Umbilical cord (tissue), 2 donors: ENCODE data around the gene IGSF21. TPM values are rescaled to one million over a fixed set of nuclear protein-coding genes. Genes with fewer than 3 reads are reported as not detected.
A peak's percentile ranks its signal among the peaks of the same experiment; 100 is the strongest.

ENCODE experiments used
- DNase-seq: peaks from one replicate; pipeline ENCODE4 v3.0.0-alpha.2; 2015; ENCODE audit warnings: low spot score
- total RNA-seq: library from RNA; depleted of rRNA; stranded (reverse); fragments of >200 nt; gene quantifications from one replicate; pipeline ENCODE4 v1.2.3, GENCODE V29; 2014; ENCODE audit warnings: low replicate concordance; ENCODE audit not compliant: insufficient read depth

Gene IGSF21
- total RNA-seq, 1 donor from 2014 or later: 6.0 TPM

DNA sequence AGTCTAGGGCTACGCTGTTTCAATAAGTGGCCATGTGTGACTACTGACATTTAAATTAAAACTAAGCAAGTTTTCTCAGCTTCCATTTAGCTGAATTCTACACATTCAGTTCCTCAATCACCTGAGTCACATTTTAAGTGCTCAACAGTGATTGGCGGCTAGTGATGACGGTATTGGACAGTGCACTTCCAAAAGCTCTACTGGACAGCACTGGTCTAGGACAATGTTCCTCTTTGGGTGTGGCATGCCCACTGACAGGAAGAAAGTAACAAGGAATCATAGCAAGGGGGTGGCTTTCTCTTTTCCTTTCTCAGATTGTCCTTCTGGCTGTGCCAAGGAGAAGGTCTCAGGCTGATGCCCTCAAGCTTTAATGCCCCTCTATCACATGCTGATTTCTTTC, 11.7 kb downstream of the IGSF21 start:
- no peak for DNase-seq

DNA sequence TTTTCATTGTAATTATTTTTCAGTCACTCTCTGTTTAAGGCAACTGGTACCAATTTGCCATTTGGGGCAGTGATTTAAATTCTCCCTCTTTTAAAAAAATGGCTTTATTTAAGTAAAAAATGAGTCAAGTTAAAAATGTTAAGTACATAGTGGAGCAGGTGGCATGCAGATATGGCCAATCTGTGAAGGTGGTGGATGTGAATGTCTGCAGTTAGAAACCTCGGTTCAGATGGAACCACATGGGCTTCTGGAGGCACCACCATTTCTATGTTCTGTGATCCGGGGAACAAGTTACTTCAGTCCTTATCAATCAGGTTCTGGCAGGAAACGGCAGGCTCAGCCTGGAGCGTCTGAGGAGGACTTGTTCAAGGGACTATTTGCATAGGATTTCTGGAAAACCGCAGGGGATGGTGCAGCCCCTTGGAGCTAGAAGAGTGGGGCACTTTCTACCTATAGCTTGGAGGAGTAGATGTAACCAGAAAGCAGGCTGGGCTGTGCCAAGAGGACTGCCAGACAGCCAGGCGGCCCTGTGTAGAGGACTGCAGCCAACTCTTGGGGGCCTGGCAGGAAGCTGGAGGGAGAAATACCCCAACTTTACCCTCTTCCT, 12.3 kb downstream of the IGSF21 start:
- no peak for DNase-seq

DNA sequence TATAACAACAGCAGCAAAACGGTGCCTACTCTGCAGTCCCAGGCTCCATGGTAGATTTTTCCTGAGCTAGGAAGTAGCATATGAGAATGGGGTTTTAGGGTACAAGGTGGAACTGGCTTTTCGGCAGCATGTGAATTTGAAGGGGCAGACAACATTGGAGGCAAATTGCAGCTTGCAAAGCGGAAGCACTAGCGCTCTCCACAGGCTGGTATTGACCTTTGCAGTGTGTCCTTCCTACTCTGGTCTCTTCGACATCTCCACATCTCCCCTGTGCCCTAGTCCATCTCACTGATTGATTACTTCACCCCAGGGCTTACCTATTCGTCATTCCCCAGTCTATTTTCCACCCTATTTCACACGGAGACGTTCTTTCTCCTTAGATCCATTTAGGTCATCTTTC, 13.0 kb downstream of the IGSF21 start:
- DNase-seq: no peak

DNA sequence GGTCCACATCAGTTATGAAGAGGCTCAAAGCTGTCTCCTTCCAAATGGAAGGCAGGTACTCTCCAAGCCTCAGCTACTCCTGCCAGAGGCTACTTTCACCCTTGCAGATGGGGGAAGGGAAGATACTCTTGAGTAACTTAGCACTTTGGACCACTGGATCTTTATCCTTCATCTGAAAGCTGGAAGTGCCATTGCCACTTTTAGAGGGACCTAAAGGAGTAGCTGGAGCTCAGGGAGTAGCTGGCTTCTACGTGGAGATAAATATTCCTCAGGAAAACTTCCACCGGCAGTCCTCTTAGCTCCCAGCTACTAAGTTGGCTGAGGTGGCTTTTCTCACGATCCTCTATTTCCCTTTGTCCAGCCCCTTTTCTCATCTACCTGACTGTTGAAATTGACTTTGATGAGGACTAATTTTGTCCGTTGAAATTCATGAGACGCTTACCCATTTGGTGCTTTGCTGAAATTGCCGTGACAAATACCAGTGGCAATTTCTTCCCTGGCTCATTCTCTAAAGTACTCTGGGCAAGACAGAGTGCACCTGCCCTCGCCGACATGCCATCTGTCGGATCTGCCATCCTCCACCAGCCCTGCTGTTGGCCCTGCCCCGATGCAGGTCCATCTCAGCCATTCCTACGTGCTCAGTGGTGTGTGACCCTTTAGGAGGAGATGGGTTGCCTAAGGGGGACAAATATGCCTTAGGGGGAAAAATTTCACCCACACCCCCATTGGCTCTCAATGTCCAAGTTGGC, 13.6 kb downstream of the IGSF21 start:
- no peak for DNase-seq

DNA sequence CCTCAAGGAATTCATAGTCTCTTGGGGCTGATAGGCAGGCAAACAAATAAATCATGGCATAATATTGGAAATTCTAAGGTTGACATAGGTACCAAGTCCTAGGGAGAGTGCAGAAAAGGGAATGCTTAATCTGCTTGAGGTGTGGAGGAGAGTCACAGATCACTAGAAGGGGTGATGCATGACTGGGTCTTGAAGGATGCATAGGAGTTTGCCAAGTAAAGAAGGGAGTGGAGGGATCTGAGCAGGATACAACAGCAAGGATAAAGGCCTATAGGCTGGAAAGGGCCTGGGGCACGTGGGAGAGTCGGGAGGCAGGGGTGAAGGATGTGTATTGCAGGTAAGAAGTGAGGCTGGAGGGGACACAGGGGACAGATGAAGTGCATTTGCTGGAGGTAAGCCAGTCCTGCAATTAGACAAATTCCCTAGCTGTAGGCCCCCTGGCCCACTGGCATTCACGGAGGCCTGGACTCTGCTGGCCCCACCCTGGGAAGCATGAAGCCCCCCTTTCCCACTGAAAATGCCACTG, 15.9 kb downstream of the IGSF21 start:
- no peak for DNase-seq

DNA sequence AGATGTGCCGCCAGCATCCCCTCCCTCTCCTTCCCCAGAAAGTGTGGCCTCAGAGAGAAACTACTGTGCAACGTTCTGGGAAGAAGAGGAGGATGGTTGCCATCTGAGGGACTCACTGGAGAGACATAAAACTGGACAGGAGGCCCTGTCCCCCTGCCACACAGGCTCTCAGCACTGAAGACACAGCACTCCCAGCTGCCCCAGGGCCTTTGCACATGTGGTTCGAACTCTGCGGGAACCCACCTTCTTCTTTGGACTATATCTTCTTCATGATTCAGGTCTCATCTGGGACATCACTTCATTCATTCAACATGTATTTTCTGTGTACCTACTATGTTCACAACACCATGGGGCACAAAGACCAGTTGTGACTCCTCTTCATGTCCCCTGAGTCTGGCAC, 17.4 kb downstream of the IGSF21 start:
- DNase-seq: no peak

DNA sequence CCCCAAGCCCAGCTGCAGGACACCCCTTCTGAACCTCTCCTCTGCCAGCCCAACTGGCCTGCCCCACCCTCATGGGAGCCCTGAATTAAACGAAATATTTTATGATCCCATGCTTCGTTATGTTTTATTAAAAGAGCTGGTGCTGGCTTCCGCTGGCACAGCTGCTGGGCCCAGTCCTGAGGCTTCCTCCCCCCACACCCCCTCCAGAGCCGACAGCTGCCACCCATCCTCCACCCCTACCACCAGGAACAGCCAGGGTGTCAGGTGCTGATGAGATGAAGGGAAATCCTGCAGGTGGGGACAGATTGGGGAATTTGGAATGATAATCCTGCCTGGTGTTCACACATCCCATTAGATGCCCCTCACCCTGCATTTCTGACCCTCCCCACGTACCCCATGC, 19.0 kb downstream of the IGSF21 start:
- DNase-seq: no peak

DNA sequence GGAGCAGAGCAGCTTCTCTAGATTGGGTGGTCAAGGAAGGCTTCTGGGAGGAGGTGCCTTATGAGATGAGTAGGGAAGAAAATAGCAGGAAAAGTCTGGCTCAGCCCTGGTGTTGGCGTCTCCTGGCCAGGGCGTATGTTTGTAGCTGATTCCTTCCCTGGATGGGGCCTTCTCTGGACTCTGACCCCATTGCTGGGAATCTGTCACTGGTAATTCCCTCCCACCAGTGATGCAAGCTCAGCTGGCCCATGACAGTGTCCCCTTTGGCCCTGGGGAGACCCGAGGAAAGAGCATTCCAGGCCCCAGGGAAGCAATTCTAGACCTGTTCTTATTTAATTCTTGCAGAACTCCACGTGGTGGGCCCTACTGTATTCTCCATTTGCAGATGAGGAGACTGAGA, 20.7 kb downstream of the IGSF21 start:
- DNase-seq: no peak

DNA sequence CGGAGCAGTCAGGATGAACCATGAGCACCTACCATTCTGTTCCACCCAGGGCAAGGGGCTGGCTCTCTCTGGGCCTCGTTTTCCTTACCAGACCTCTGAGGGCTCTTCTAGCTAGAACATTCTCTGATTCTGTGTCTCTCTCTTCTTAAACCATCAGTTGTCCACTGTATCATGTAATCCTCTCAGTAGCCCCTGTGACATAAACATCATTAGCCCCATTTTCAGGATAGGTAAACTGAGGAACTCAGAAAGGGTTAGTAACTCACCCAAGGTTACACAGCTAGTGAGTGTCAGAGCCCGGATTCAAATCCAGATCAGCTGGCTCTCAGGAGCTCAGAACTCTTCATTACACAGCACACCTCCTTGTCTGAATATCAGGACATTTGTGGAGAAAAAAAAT, 22.8 kb downstream of the IGSF21 start:
- DNase-seq: no peak

DNA sequence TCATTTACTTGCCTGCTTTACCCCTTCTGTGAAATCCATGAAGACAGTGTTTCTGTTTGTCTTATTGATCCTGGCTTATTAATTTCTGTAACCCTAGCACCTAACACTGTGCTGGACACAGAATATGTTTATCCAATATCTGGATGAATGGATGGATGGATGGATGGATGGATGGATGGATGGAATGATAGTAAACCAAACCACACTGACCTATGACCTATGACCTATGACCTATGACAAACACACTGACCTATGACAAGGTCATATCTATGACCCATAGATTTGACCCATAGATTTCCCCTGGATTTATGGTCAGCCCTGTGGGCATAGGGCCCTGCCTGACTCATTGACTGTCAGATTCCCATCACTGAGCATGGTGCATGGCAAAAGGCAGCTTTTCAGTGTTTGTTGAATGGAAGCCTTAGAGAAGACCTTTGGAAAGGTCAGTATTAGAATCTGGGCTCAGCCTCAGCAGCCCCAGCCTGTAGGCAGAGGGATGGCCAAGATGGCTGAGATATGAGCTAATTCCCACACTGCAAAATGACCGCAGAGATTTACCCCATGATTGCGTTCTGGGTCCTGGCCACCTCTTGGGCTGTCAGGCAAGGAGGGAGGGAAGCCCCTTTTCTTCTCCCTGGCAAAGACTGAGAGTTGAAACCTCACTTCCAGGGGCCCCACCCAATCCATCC, 24.6 kb downstream of the IGSF21 start:
- DNase-seq: no peak

DNA sequence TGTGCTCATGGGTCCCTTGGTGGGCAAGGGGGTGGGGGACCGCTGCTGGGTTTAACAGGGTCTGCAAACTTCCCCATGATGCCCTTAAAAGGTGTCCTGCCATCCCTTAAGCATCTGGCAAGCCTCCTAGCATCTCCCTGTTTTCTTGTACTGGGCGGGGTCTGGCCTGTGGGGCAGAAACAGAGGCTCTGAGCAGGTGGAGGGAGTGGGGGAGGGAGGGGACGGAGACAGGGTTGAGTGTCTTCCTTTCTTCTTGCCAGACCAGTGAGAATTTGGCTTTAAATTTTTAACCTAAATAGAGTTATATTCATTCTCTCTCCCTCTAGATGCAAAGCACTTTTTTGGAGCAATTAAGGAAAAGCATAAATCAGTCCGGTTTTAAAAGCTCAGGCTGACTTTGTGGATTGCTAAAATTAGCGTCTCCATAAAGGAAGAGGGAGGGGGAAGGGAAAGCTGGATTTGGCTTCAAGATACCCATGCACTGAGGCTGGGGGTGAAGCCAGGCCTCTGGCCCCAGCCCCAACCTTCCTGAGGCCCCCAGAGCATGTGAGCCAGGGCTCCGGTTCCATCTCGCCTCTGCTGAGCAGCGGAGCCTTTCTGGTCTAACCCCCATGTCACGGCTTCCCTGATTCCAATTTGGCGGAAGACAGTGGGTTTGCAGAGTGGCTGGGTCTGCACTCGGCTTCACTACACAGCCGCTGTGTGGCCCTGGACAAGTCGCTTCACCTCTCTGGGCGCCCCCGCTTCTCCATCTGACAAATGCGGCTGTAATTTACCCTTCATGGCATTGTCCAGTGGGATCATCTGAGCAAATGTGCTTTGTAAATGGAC, 25.3 kb downstream of the IGSF21 start:
- DNase-seq: peak; percentile 56

DNA sequence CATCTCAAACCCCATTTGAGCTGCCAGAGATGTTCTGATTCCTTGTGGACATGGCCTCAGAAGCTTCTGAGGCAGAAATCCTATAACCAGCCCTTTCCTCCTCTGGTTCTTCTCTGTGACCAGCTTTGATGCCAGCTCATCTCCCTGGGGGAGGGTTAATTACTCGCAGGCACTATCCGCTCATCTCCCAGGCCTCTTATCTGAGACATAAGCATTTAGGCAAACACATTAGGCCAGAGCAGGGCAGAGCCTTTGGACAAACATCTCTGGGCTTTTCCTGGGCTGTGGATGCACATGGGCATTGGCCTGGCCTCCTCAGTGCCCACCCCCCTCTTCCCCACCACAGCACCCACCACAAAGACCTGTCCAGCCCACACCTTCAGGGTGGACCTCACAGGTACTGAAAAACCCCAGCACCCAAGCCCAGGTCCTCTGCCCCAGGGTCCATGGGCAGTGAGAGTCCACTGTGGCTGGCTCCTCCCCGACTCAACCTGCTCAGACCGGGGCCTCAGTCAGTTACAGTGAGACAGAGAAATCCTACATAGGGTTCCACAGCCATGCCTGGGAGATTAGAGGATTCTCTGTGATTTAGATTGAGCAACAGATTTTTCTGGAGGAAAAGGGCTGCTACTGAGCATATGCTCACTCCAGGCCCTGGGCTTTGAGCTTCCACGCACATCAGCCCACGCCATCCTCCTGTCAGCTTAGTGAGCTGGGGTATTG, 26.9 kb downstream of the IGSF21 start:
- peak; percentile 90 for DNase-seq

DNA sequence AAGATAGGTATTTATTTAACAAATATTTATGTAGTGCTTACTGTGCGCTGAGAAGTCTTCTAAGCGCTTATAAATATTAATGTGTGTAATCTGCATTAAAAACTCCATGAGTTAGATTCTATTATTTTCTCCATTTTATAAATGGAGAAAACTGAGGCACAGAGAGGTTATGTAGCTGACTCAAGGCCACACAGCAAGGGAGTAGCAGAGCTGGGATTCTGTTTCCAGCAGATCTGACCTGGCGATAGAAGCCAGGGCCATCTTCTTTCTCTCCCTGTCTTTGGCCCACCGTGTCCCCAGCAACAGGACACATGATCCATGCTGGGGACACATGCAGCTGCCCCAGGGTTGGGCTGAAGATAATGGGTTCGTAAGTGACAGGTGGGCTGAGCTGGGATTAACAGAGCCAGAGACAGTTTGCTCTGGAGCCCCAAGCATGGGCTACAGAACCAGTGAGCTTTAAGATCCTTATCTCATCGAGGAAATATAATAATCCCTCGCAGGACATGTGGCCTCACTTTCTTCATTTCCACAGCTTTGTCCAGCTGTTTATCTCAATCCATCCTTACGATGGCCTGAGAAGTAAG, 30.3 kb downstream of the IGSF21 start:
- no peak for DNase-seq

DNA sequence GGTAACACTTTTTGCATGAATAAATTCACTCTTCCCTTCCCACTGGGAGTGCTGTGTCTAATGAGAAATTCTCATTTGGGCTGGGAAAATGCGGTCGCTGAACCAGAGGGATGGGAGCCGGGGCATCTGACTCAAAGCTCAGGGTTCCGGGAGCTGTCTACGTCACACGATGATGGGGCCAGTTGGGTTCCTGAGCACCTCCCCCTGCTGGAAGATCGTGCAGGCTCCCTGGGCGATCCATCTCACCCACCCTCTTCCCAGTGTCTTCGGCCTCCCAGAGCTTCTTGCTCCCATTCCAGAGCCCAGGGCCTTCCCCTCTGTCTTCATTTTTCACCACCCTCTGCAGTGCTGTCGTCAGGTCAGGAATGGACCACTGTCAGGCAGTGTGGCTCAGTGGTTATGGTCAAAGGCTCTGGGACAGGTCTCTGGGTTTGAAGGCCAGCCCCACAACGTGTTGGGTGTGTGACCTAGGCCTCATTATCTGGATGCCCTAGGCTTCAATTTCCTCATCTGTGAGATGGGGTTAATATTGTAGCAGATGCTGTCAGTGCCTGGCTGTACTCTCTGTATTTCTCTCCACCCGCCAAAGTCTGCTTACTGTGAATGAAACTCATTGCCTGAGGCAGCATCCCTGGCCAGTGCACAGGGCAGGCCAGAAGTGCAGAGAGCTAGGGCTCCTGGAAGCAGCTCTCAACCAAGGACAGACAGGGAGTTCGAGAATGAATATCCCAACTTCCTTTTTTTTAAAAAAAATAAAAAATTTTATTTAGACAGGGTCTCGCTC, 31.8 kb downstream of the IGSF21 start:
- DNase-seq: no peak

DNA sequence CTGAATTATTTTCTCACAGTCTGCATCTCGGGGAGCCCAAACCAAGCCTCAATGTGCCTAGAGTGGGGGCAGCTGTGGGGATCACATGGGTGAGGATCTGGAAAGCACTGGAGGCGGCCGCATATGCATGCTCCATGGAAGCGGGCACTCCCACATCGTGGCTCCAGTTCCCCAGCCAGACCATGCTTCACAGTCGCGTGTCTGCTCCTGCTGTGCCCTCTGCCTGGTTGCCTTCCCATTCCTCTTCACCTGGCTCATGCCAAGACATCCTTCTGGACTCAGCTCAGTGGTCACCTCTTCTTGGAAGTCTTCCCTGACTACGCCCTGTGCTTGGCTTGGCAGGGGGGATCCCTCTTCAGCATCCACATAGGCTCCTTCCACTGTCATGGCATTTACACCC, 32.8 kb downstream of the IGSF21 start:
- DNase-seq: no peak

DNA sequence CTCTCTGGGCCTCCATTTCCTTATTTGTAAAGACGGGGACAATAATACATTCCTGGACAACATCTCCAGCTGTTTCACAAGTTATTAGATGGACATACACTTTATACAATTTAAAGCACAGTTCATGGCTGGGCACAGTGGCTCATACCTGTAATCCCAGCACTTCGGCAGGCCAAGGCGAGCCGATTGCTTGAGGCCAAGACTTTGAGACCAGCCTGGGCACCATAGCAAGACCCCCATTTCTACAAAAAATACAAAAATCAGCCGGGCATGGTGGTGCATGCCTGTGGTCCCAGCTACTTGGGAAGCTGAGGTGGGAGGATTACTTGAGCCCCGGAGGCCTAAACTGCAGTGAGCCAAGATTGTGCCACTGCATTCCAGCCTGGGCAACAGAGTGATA, 34.1 kb downstream of the IGSF21 start:
- DNase-seq: no peak

DNA sequence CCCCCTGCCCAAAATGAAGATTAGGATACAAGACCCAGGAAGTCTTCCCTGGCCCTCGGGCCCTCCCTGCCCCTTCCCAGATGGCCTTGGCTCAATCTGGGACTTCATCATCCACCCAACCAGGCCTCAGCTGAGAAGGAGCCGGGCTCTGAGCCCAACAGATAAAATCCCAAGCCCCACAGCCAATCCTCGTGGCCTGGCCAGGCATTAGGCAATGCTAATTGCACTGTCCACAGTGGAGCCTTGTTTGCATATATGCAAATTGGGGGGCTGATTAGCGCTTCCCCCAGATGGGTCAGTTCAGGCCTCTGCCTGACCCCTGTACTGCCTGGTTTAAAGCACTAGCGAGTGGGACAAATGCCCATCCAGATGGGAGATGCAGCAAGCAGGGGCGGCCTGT, 34.9 kb downstream of the IGSF21 start:
- peak; percentile 39 for DNase-seq

DNA sequence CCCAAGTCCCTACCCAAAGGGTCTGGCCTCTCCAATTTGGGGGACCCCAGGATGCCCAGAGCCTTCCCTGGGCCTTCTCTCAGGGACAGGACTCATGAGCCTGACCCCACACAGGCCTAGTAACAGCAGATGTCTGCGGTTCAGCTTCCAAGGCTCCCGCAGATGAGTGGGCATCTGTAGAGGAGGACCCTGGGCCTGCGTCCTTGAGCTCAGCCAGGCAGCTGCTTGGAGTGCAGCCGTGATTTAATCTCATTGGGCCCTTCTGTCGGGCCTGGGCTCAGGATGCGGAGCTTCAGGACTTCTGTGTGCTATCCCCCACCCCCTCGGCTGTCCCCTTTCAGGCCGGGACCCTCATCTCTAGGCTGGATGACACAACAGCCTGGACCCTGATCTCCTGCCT, 35.4 kb downstream of the IGSF21 start:
- DNase-seq: no peak

DNA sequence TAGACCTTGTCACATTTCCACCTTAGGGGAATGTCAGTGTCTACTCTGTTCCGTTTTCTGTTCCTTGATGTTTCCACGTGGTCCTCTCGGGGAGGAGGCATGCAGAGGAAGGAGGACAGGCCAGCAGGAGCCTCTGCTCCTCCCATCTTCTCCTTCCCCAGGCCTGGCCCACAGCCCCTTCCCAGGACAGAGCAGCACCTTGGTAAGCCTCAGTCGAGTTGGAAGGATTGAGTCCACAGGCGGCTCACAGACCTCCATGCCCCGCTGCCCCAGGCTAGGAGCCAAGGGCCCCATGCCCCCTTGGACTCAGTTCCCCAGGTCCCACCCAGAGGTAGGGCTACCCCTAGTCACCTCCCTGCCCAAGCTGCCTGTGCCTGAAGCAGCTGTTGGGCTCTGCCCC, 36.5 kb downstream of the IGSF21 start:
- DNase-seq: no peak
